Measurements from ENCODE around the gene SPRY2.
A peak's percentile ranks its signal among the peaks of the same experiment; 100 is the strongest.

Gene SPRY2

DNA sequence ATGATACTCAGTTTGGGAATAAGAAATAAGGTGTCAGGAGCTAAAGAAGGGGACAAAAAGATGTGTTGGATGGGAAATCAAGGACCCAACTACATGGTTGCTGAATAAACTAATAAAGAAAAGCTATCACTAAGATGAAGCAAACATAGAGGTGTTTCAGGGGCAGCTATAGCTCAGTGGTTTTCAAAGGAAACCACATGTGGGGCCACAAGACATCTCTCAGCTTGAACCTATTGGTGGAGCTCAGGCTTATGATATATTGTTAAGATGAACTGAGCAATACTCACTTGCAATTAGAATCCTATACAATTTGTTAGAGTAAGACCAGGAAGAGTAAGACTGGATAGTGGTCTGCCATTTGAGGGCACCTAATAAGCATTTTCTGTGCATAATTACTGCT, 45.1 kb upstream of the SPRY2 start:
- intact Hi-C loops (cut with DNase I; ENCODE audit: low total_unique reads): no loop called here
- Histone ChIP-seq H3K27ac (no peak overlapping the region), H3K4me3 (no peak overlapping the region), H3K36me3 (no peaks in the 10 kb centered on the region), H3K9me3 (no peaks in the 10 kb centered on the region), H3K27me3 (no peaks in the 10 kb centered on the region), H3K4me1 (peaks cover 0 to 16% (median 6%) of the 10 kb centered on the region in 4 donors)
- no peak for DNase-seq
- TF ChIP-seq, protein P1, sequence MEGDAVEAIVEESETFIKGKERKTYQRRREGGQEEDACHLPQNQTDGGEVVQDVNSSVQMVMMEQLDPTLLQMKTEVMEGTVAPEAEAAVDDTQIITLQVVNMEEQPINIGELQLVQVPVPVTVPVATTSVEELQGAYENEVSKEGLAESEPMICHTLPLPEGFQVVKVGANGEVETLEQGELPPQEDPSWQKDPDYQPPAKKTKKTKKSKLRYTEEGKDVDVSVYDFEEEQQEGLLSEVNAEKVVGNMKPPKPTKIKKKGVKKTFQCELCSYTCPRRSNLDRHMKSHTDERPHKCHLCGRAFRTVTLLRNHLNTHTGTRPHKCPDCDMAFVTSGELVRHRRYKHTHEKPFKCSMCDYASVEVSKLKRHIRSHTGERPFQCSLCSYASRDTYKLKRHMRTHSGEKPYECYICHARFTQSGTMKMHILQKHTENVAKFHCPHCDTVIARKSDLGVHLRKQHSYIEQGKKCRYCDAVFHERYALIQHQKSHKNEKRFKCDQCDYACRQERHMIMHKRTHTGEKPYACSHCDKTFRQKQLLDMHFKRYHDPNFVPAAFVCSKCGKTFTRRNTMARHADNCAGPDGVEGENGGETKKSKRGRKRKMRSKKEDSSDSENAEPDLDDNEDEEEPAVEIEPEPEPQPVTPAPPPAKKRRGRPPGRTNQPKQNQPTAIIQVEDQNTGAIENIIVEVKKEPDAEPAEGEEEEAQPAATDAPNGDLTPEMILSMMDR (IDR thresholded peaks at IDR 0.05): no peak

DNA sequence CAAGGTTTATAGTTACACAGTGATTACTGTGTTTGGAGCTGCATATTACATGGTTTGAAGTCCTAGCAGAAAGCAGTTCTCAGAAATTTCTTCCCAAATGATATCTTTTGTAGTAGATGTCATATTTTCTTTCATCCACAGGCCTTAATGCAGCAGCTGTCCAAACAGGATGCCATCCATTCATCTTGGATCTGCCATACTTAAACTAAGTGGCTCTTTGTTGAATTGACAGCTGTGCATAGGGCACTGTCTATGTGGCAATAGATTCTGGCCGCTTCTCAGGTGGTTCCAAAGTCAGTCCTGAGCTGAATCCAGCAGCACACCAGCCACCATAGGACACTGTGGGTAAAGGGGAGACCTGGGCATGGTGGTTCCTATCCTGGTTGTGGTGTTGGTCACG, 41.6 kb upstream of the SPRY2 start:
- TF ChIP-seq, protein P1 (IDR thresholded peaks at IDR 0.05): no peak
- Histone ChIP-seq H3K27ac (no peak overlapping the region), H3K36me3 (no peaks in the 10 kb centered on the region), H3K4me3 (no peak overlapping the region), H3K27me3 (no peaks in the 10 kb centered on the region), H3K9me3 (no peaks in the 10 kb centered on the region), H3K4me1 (no peaks in the 10 kb centered on the region)
- intact Hi-C loops (cut with DNase I; ENCODE audit: low total_unique reads): no loop called here
- DNase-seq: no peak

DNA sequence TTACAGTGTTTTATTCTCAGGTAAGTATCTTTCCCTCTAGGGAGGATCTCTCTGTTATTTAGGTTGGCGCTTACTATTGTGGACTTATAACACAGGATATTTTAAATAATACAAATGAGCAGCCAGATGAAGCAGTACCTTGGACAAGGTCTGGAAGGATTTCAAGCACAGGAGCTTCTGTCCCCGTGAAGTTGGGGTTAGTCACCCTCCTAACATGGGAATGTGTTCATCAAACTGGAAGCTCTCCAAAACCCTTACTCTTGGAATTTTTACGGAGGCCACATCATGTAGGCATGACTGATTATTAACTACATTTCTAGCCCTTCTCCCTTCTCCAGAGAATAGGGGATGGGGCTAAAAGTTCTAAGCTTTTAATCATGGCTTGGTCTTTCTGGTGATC, 38.3 kb upstream of the SPRY2 start:
- TF ChIP-seq, protein P1 (IDR thresholded peaks at IDR 0.05): no peak
- no peak for DNase-seq
- H3K4me3 ChIP-seq: no peak overlapping the region
- no peaks in the 10 kb centered on the region for H3K27me3 ChIP-seq
- intact Hi-C loops (cut with DNase I; ENCODE audit: low total_unique reads): no loop called here
- H3K4me1 ChIP-seq: no peaks in the 10 kb centered on the region
- H3K27ac ChIP-seq: no peak overlapping the region
- no peaks in the 10 kb centered on the region for H3K9me3 ChIP-seq
- H3K36me3 ChIP-seq: no peaks in the 10 kb centered on the region

DNA sequence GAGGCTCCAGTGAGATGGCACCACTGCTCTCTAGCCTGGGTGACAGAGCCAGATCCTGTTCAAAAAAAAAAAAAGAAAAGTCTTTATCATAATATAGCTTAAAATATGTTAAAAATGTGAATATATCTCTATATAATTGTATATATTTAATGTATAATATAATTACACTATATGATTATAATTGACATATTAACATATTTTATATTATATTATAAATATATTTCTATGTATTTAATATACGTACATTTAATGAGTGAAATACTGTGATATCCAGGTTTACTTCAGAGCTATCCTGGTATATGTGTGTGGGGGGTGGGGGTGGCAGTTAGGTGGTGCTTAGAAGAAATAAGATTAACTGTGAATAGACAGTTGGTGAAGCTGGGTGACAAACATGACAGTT, 35.6 kb upstream of the SPRY2 start:
- H3K27ac ChIP-seq: no peak overlapping the region
- H3K27me3 ChIP-seq: no peaks in the 10 kb centered on the region
- no peaks in the 10 kb centered on the region for H3K9me3 ChIP-seq
- TF ChIP-seq, protein P1 (IDR thresholded peaks at IDR 0.05): no peak
- intact Hi-C loops (cut with DNase I; ENCODE audit: low total_unique reads): no loop called here
- H3K4me3 ChIP-seq: no peak overlapping the region
- no peaks in the 10 kb centered on the region for H3K4me1 ChIP-seq
- H3K36me3 ChIP-seq: no peaks in the 10 kb centered on the region
- DNase-seq: no peak

DNA sequence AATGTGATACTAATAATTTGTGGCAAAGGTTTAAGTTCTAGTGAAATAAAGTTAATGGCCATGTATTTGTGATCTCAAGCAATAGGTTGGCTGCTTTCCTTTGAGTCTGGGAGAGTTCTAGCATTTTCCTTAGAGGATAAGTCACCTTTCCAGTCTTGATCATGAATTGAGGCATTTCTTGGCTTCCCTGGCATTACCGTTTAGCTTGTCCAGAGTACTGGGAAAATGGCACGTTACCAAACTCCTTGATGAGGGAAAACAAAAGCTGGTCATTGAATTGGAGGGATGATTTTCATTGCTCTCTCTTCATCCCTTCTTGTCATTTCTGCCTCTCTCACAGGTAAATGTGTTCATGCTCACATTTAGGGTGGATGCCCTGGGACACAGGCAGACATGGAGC, 34.0 kb upstream of the SPRY2 start:
- DNase-seq: no peak
- H3K4me3 ChIP-seq: no peak overlapping the region
- H3K36me3 ChIP-seq: no peaks in the 10 kb centered on the region
- no peaks in the 10 kb centered on the region for H3K9me3 ChIP-seq
- no peaks in the 10 kb centered on the region for H3K27me3 ChIP-seq
- H3K27ac ChIP-seq: no peak overlapping the region
- no peaks in the 10 kb centered on the region for H3K4me1 ChIP-seq
- intact Hi-C loops (cut with DNase I; ENCODE audit: low total_unique reads): no loop called here
- TF ChIP-seq, protein P1 (IDR thresholded peaks at IDR 0.05): no peak

DNA sequence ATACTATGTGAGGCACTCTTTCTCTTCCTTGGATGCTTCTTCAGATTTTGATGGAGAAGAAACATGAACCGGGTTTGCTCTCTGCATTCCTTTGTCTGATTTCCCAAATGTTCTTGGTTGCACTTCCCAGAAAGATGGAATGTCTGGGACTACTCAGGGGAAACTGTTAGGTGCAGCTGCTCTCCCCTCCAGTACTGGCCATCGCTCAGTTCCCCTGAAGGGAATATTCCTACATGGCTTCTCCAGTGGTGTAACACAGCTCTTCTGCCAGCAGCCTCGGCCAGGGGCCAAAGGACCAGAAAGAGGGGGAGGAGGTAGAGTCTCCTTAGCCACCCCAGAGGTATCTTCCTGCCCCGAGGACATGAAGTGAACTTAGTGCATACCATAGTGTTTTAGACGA, 33.5 kb upstream of the SPRY2 start:
- Histone ChIP-seq H3K4me1 (no peaks in the 10 kb centered on the region), H3K36me3 (no peaks in the 10 kb centered on the region), H3K9me3 (no peaks in the 10 kb centered on the region), H3K4me3 (no peak overlapping the region), H3K27me3 (no peaks in the 10 kb centered on the region), H3K27ac (no peak overlapping the region)
- TF ChIP-seq, protein P1 (IDR thresholded peaks at IDR 0.05): no peak
- peak; percentile 69 to 70 for DNase-seq
- intact Hi-C loops (cut with DNase I; ENCODE audit: low total_unique reads): no loop called here
